ENCODE data around the gene CRHR2.

DNA sequence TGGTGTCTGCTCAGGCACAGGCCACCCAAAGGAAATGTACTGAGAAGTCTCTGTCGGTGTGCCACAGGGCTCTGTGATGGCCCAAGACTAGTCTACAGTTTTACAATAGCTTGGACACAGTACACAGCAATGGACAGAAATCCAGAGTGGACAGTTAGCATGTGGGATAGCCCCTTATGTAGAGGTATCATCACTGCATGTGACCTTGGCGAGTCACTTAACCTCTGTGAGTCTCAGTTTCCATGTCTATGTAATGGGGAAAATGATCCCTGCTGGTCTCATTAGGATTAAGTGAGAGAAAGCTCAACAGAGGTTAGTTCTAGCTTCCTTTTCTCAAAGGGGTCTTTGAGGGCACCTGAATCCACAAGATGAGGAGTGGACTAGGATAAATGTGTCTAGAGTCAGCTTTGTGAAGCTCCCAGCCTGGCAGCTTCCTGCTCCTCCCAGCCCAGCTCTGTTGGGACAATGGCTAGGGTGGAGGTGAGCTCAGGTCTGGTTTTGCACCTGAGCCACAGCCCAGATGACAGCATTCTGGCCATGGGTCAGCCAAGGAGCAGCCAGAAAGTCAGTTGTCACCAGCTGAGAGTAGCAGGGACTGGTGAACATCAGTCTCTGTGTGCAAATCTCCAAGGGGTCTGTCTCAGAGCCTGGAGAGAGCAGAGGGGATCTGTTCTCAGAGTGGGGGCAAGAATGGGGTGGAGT lies 17.9 kb downstream of the CRHR2 start:
- TF ChIP-seq, protein P1, sequence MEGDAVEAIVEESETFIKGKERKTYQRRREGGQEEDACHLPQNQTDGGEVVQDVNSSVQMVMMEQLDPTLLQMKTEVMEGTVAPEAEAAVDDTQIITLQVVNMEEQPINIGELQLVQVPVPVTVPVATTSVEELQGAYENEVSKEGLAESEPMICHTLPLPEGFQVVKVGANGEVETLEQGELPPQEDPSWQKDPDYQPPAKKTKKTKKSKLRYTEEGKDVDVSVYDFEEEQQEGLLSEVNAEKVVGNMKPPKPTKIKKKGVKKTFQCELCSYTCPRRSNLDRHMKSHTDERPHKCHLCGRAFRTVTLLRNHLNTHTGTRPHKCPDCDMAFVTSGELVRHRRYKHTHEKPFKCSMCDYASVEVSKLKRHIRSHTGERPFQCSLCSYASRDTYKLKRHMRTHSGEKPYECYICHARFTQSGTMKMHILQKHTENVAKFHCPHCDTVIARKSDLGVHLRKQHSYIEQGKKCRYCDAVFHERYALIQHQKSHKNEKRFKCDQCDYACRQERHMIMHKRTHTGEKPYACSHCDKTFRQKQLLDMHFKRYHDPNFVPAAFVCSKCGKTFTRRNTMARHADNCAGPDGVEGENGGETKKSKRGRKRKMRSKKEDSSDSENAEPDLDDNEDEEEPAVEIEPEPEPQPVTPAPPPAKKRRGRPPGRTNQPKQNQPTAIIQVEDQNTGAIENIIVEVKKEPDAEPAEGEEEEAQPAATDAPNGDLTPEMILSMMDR (IDR thresholded peaks at IDR 0.05), result no peak
- no peak for TF ChIP-seq POLR2A (IDR thresholded peaks at IDR 0.05)
